ENCODE results near the gene ANKMY1. TPM values are rescaled to one million over a fixed set of nuclear protein-coding genes. Genes with fewer than 3 reads are reported as not detected.

The ANKMY1 gene
- total and polyA plus RNA-seq, 2 of the 8 experiments (the other 6 are each of a cell fraction or from before 2014, with no cell fraction given): 4.5 to 4.8 TPM

- Histone ChIP-seq H3K14ac (ENCODE audit: insufficient read length) (no peak overlapping the region), H2BK120ac (replicated peaks; ENCODE audit: low read depth, low read length) (no peak overlapping the region), H4K20me1 (replicated peaks in 1 of 2; ENCODE audit: control insufficient read depth in 1 of 2, insufficient read depth in 2 of 2, low read length in 2 of 2) (peaks cover 10 to 18% of the 10 kb centered on the region in 2 experiments), H3K18ac (ENCODE audit: extremely low read depth, low read length) (no peak overlapping the region), H3K9me3 (ENCODE audit: insufficient read depth in 2 of 2, low read depth in 1 of 2, low read length in 1 of 2) (no peaks in the 10 kb centered on the region), H2AFZ (ENCODE audit: low read length) (no peak overlapping the region), H4K91ac (replicated peaks; ENCODE audit: insufficient read length, low read length) (no peak overlapping the region), H3K79me1 (ENCODE audit: low read depth, low read length) (peaks cover 4% of the 10 kb centered on the region; the same call in 1 of the 2 replicates), H4K5ac (ENCODE audit: insufficient read length, low read depth, low read length) (no peak overlapping the region), H2BK12ac (ENCODE audit: low read depth, low read length) (no peak overlapping the region), H3K4ac (replicated peaks; ENCODE audit: insufficient read length, low read depth, low read length) (no peak overlapping the region), H3K4me1 (replicated peaks in 1 of 4; ENCODE audit: control insufficient read depth in 3 of 4, insufficient read depth in 4 of 4, low read length in 3 of 4) (peaks cover 0 to 8% (median 0%) of the 10 kb centered on the region in 4 experiments; a peak in 2 of 7 replicates), H3K23me2 (ENCODE audit: low read depth, low read length) (no peaks in the 10 kb centered on the region), H3K27ac (ENCODE audit: low read depth, low read length) (no peak overlapping the region), H3K9ac (replicated peaks in 1 of 4; ENCODE audit: extremely low read depth in 1 of 4, low read depth in 3 of 4, low read length in 3 of 4) (no peak overlapping the region), H2BK5ac (ENCODE audit: low read depth, low read length) (no peak overlapping the region), H3K79me2 (ENCODE audit: control insufficient read depth in 1 of 2, insufficient read depth in 2 of 2, low read length in 2 of 2) (no peaks in the 10 kb centered on the region), H3K36me3 (ENCODE audit: control insufficient read depth in 2 of 4, insufficient read depth in 4 of 4, low read length in 3 of 4) (no peaks in the 10 kb centered on the region), H3K4me3 (ENCODE audit: extremely low read depth in 1 of 4, insufficient read depth in 2 of 4, low read depth in 3 of 4, low read length in 4 of 4) (no peak overlapping the region), H3K23ac (ENCODE audit: insufficient read length) (no peak overlapping the region), H2BK15ac (ENCODE audit: low read length) (no peak overlapping the region), H2BK20ac (ENCODE audit: low read length) (no peak overlapping the region), H3K27me3 (replicated peaks in 1 of 4; ENCODE audit: control insufficient read depth in 3 of 4, extremely low read depth in 1 of 4, insufficient read depth in 3 of 4, low read length in 3 of 4) (peaks cover 0 to 1% (median under 1%) of the 10 kb centered on the region in 4 experiments; a peak in 2 of 7 replicates), H4K8ac (ENCODE audit: extremely low read depth, insufficient read depth, low read length) (no peak overlapping the region), H3K56ac (replicated peaks; ENCODE audit: insufficient read length, low read depth, low read length) (no peak overlapping the region), H3K4me2 (ENCODE audit: insufficient read depth in 1 of 2, low read depth in 2 of 2, low read length in 2 of 2) (no peak overlapping the region), H2AK5ac (ENCODE audit: low read depth, low read length) (no peak overlapping the region)
- no peak for FAIRE-seq
- 95% methylated on average over 20 of the region's 23 CpGs; no CpG with 5 or more reads in 1 of the 2 experiments for WGBS, 2 experiments (ENCODE audit: extremely low coverage in 1 of 2, insufficient coverage in 1 of 2, insufficient read length in 1 of 2, insufficient replicate concordance in 2 of 2, low coverage in 1 of 2, low lambda C conversion rate in 2 of 2, missing lambda C conversion rate in 1 of 2)
- no peak for DNase-seq (ENCODE audit: low read depth in 1 of 2, low spot score in 2 of 2)
- POLR2A ChIA-PET (ENCODE audit: partially characterized antibody): no interaction called here
- CTCF ChIA-PET (ENCODE audit: partially characterized antibody): interaction anchor here (0.8 to 2.0 kb wide), 5 partner anchors 8 to 14 kb away, joined by 3 to 8 read pairs (median 3); no protein-coding TSS in a partner anchor
- TF ChIP-seq SIRT6 (IDR thresholded peaks at IDR 0.05; ENCODE audit: low read length): no peak
- TF ChIP-seq POU5F1 (IDR thresholded peaks at IDR 0.05; ENCODE audit: low read depth, low read length): no peak
- TF ChIP-seq SUZ12 (IDR thresholded peaks at IDR 0.05; ENCODE audit: low read length): no peak
- TF ChIP-seq PHF8 (conservative IDR thresholded peaks at IDR 0.05; ENCODE audit: low read depth, low read length): no peak
- TF ChIP-seq BACH1 (IDR thresholded peaks at IDR 0.05; ENCODE audit: low read length): no peak
- no peak for TF ChIP-seq CTCF (IDR thresholded peaks at IDR 0.05; ENCODE audit: control extremely low read depth in 1 of 3, insufficient read depth in 1 of 3, low read depth in 1 of 3, low read length in 3 of 3)
- TF ChIP-seq MAX (IDR thresholded peaks at IDR 0.05): no peak
- no peak for TF ChIP-seq E2F6 (IDR thresholded peaks at IDR 0.05)
- TF ChIP-seq POLR2AphosphoS5 (IDR thresholded peaks at IDR 0.05; ENCODE audit: low read depth, low read length): no peak
Measured at GRCh38 chr2:240575101-240575965, 17.5 kb upstream of the ANKMY1 start.
